ENCODE measurements around the gene TBC1D5. TPM values are rescaled to one million over a fixed set of nuclear protein-coding genes. Genes with fewer than 3 reads are reported as not detected.

TBC1D5 gene
- total RNA-seq, 1 donor from 2014 or later, result 108 TPM

DNA sequence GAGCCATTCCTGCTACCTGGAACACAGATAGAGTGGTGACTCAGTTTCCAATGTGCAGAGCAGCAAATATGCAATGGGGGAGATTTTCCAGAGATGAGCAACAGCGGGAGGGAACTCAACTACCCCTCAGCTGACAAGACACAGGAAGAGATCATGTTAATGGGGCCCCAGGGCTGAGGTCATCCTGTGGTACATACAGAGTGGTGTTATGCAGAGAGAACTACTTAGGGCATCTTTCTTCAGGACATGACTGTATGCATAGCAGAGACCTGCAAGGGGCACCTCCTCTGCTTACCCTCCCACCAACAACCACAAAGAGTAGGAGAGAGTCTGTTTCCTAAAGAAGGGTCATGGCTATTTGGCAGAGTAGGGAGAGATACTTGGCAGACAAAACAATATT is 6.8 kb upstream of the TBC1D5 start:
- H2AFZ ChIP-seq (replicated peaks), result no peak overlapping the region
- no peaks in the 10 kb centered on the region for H3F3A ChIP-seq (ENCODE audit: low read depth)
- H3K9ac ChIP-seq, result no peak overlapping the region
- no peak for TF ChIP-seq EZH2 (IDR thresholded peaks at IDR 0.05)
- no peak for TF ChIP-seq EZH2phosphoT487 (IDR thresholded peaks at IDR 0.05)
- TF ChIP-seq, protein P1, sequence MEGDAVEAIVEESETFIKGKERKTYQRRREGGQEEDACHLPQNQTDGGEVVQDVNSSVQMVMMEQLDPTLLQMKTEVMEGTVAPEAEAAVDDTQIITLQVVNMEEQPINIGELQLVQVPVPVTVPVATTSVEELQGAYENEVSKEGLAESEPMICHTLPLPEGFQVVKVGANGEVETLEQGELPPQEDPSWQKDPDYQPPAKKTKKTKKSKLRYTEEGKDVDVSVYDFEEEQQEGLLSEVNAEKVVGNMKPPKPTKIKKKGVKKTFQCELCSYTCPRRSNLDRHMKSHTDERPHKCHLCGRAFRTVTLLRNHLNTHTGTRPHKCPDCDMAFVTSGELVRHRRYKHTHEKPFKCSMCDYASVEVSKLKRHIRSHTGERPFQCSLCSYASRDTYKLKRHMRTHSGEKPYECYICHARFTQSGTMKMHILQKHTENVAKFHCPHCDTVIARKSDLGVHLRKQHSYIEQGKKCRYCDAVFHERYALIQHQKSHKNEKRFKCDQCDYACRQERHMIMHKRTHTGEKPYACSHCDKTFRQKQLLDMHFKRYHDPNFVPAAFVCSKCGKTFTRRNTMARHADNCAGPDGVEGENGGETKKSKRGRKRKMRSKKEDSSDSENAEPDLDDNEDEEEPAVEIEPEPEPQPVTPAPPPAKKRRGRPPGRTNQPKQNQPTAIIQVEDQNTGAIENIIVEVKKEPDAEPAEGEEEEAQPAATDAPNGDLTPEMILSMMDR (IDR thresholded peaks at IDR 0.05), result no peak
- H3K27me3 ChIP-seq, result no peaks in the 10 kb centered on the region
- no peak overlapping the region for H3K27ac Mint-ChIP-seq
- H3K79me2 ChIP-seq (ENCODE audit: low read depth), result no peaks in the 10 kb centered on the region
- H3K9me3 ChIP-seq (ENCODE audit: low read depth), result no peaks in the 10 kb centered on the region
- H3K36me3 ChIP-seq, result no peaks in the 10 kb centered on the region
- no peak overlapping the region for H3K4me2 ChIP-seq
- H3K27me3 Mint-ChIP-seq (ENCODE audit: insufficient read depth, low read depth), result no peaks in the 10 kb centered on the region
- no peak overlapping the region for H3K4me3 Mint-ChIP-seq
- H3K9me3 Mint-ChIP-seq, result no peaks in the 10 kb centered on the region
- no peaks in the 10 kb centered on the region for H4K20me1 ChIP-seq (ENCODE audit: low read depth)
- DNase-seq (ENCODE audit: low spot score), result no peak
- no peaks in the 10 kb centered on the region for H3K36me3 Mint-ChIP-seq
- H3K4me3 ChIP-seq, result no peak overlapping the region
- H3K4me1 ChIP-seq, result no peaks in the 10 kb centered on the region
- H3K27ac ChIP-seq, result no peak overlapping the region
- peaks cover 13% of the 10 kb centered on the region for H3K4me1 Mint-ChIP-seq

DNA sequence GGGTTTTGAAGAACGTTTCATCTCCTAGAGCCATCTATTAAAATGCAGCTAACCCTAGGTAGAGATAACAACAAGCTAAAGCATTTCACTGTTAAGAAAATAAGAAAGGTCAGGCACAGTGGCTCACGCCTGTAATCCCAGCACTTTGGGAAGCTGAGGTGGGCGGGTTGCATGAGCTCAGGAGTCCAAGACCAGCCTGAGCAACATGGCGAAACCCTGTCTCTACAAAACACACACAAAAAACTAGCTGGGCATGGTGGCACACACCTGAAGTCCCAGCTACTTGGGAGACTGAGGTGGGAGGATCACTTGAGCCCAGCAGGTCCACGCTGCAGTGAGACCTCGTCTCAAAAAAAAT is 5.4 kb upstream of the TBC1D5 start:
- Histone ChIP-seq H4K20me1 (ENCODE audit: low read depth) (no peaks in the 10 kb centered on the region), H3K4me1 (peaks cover 6% of the 10 kb centered on the region), H3K27ac (no peak overlapping the region), H3K9me3 (ENCODE audit: low read depth) (no peaks in the 10 kb centered on the region), H3K4me3 (no peak overlapping the region), H3K79me2 (ENCODE audit: low read depth) (no peaks in the 10 kb centered on the region), H2AFZ (replicated peaks) (no peak overlapping the region), H3K27me3 (no peaks in the 10 kb centered on the region), H3K9ac (no peak overlapping the region), H3K36me3 (no peaks in the 10 kb centered on the region), H3K4me2 (no peak overlapping the region), H3F3A (ENCODE audit: low read depth) (peaks cover 12% of the 10 kb centered on the region)
- Mint-ChIP-seq H3K9me3 (no peaks in the 10 kb centered on the region), H3K27ac (no peak overlapping the region), H3K36me3 (no peaks in the 10 kb centered on the region), H3K27me3 (ENCODE audit: insufficient read depth, low read depth) (no peaks in the 10 kb centered on the region), H3K4me3 (no peak overlapping the region), H3K4me1 (peaks cover 22% of the 10 kb centered on the region)
- no peak for DNase-seq (ENCODE audit: low spot score)
- TF ChIP-seq, protein P1 (IDR thresholded peaks at IDR 0.05), result no peak
- TF ChIP-seq EZH2 (IDR thresholded peaks at IDR 0.05) (no peak), EZH2phosphoT487 (IDR thresholded peaks at IDR 0.05) (no peak)

DNA sequence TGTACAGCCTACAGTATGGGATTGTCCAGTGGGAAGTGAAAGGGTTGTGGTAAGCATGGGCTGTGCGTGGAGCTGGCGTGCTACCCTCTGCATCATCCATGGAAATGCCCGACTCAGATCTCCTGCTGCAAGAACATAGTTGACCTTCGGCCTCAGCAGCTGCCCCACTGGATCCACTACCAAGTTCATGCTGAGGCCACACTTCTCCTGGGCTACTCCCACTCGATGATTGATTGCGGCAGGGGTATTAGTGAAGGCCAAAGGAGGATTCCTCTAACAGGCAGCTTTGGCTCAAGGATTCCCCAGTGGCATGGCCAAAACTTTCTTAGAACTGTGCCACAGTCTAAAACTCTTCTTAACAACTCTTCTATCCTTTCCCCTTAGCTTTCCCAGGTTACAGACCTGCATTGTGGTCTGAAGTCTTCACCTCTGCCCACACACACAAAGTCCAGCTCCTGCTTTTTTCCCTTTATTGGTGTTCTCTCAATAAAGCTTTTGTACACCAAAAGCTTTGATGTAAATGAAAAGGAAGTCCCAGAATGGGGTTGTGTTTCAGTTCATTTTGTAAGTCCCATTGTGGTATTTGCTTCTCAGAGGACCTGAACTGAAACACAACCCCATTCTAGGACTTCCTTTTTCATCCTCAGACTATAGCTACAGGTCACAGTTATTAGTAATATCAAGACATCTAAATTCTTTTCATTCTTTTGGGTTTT is 4.9 kb upstream of the TBC1D5 start:
- H3K9me3 Mint-ChIP-seq, result no peaks in the 10 kb centered on the region
- no peak overlapping the region for H3K27ac ChIP-seq
- H3K4me1 ChIP-seq, result peaks cover 6% of the 10 kb centered on the region
- no peaks in the 10 kb centered on the region for H3K9me3 ChIP-seq (ENCODE audit: low read depth)
- H3K4me1 Mint-ChIP-seq, result peaks cover 22% of the 10 kb centered on the region
- no peak overlapping the region for H3K27ac Mint-ChIP-seq
- H3K9ac ChIP-seq, result no peak overlapping the region
- no peak overlapping the region for H3K4me3 Mint-ChIP-seq
- H4K20me1 ChIP-seq (ENCODE audit: low read depth), result no peaks in the 10 kb centered on the region
- H3K4me2 ChIP-seq, result no peak overlapping the region
- H3K27me3 Mint-ChIP-seq (ENCODE audit: insufficient read depth, low read depth), result no peaks in the 10 kb centered on the region
- H3K36me3 ChIP-seq, result no peaks in the 10 kb centered on the region
- no peaks in the 10 kb centered on the region for H3K36me3 Mint-ChIP-seq
- H3K79me2 ChIP-seq (ENCODE audit: low read depth), result no peaks in the 10 kb centered on the region
- no peaks in the 10 kb centered on the region for H3K27me3 ChIP-seq
- no peak overlapping the region for H3K4me3 ChIP-seq
- peaks cover 17% of the 10 kb centered on the region for H3F3A ChIP-seq (ENCODE audit: low read depth)
- no peak for DNase-seq (ENCODE audit: low spot score)
- TF ChIP-seq EZH2 (IDR thresholded peaks at IDR 0.05) (no peak), EZH2phosphoT487 (IDR thresholded peaks at IDR 0.05) (no peak)
- TF ChIP-seq, protein P1 (IDR thresholded peaks at IDR 0.05), result no peak
- H2AFZ ChIP-seq (replicated peaks), result no peak overlapping the region

All from neural progenitor cell (in vitro differentiated cells).